CD4-positive, alpha-beta memory T cell (primary cell): Measurements from ENCODE around the gene TRIML1. TPM values are rescaled to one million over a fixed set of nuclear protein-coding genes. Genes with fewer than 3 reads are reported as not detected.

Experiments used
- CTCF ChIA-PET: fragments of 350-600 bp; sonication (Branson Sonifier 250); formaldehyde crosslinking; loops from one replicate; lab custom pipeline; 2021; ENCODE audit warnings: inconsistent platforms; ENCODE audit not compliant: partially characterized antibody; lab: Charles Lee
- POLR2A ChIA-PET: fragments of 350-600 bp; sonication (Branson Sonifier 250); formaldehyde crosslinking; loops from one replicate; lab custom pipeline; 2021; ENCODE audit not compliant: partially characterized antibody; lab: Charles Lee
- DNase-seq, 5 donors: peaks; one replicate each; pipeline versions ENCODE4 v3.0.0 to v3.0.0-alpha.2; 2020 to 2022; ENCODE audit warnings: mixed read lengths in 1 of 5
- H3K27ac ChIP-seq: one replicate; pipeline ENCODE4 v1.7.0; 2013; ENCODE audit warnings: low read depth, low read length
- H3K27me3 ChIP-seq: 2 replicates; pipeline ENCODE4 v1.7.0; 2013; ENCODE audit warnings: mild to moderate bottlenecking, low read length, moderate library complexity; ENCODE audit not compliant: insufficient read depth
- H3K36me3 ChIP-seq: 2 replicates; pipeline ENCODE4 v1.7.0; 2013; ENCODE audit warnings: mild to moderate bottlenecking, low read length, moderate library complexity; ENCODE audit not compliant: insufficient read depth
- H3K4me1 ChIP-seq: 2 replicates; pipeline ENCODE4 v1.7.0; 2013; ENCODE audit warnings: mild to moderate bottlenecking, low read length, moderate library complexity; ENCODE audit not compliant: insufficient read depth
- H3K4me3 ChIP-seq, 2 donors: one replicate each; pipeline ENCODE4 v1.7.0; 2013; ENCODE audit warnings: low read length in 2 of 2, mild to moderate bottlenecking in 1 of 2
- H3K9me3 ChIP-seq, 2 donors: one replicate each; pipeline ENCODE4 v1.7.0; 2013; ENCODE audit warnings: low read length in 2 of 2, control low read depth in 1 of 2; ENCODE audit not compliant: control insufficient read depth in 1 of 2
- H3K27ac Mint-ChIP-seq, 7 donors: one replicate each; pipeline ENCODE4 v1.8.0; 2020 to 2021; ENCODE audit warnings: mixed read lengths in 7 of 7, mild to moderate bottlenecking in 6 of 7, inconsistent platforms in 3 of 7, moderate library complexity in 3 of 7
- H3K27me3 Mint-ChIP-seq, 2 donors: one replicate each; pipeline ENCODE4 v1.8.0; 2020 to 2021; ENCODE audit warnings: mixed read lengths in 2 of 2
- H3K36me3 Mint-ChIP-seq, 2 donors: one replicate each; pipeline ENCODE4 v1.8.0; 2020 to 2021; ENCODE audit warnings: mixed read lengths in 2 of 2, inconsistent platforms in 1 of 2, mild to moderate bottlenecking in 1 of 2
- H3K4me1 Mint-ChIP-seq, 4 donors: one replicate each; pipeline ENCODE4 v1.8.0; 2020 to 2021; ENCODE audit warnings: mixed read lengths in 4 of 4, mild to moderate bottlenecking in 1 of 4
- H3K4me3 Mint-ChIP-seq, 8 donors: one replicate each; pipeline ENCODE4 v1.8.0; 2020 to 2021; ENCODE audit warnings: mixed read lengths in 8 of 8, mild to moderate bottlenecking in 7 of 8, moderate library complexity in 6 of 8, inconsistent platforms in 3 of 8
- H3K9me3 Mint-ChIP-seq, 8 donors: one replicate each; pipeline ENCODE4 v1.8.0; 2020 to 2021; ENCODE audit warnings: mixed read lengths in 8 of 8, mild to moderate bottlenecking in 5 of 8, inconsistent platforms in 3 of 8, moderate library complexity in 1 of 8
- intact Hi-C: fragments of 100-400 bp; cut with micrococcal nuclease; formaldehyde crosslinking; loops from one replicate; pipeline ENCODE4 v1.15.1; 2023
- polyA plus RNA-seq, 2 donors: library from polyadenylated mRNA; unstranded; fragments of 300-500 nt; fragmentation: Illumina TruSeq; gene quantifications; one replicate each; pipeline ENCODE4 v1.2.3, GENCODE V29; 2021
- total RNA-seq, 2 experiments: library from RNA; stranded (reverse); gene quantifications; one replicate each; pipeline ENCODE4 v1.2.3, GENCODE V29; 2021

Gene TRIML1
- total and polyA plus RNA-seq, 4 experiments from 2014 or later, result not detected

DNA sequence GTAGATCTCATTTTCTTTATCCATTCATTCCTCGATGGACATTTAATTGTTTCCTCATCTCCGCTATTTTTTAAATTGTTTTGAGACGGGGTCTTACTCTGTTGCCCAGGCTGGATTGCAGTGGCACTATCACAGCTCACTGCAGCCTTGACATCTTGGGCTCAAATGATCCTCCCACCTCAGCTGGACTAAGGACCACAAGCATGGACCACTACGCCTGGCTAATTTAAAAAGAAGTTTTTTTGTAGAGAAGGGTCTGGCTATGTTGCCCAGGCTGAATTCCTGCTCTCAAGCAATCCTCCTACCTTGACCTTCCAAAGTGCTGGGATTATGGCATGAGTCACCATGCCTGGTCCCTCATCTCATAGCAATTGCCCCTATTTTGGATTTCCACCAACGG is 7.0 kb upstream of the TRIML1 start:
- CTCF ChIA-PET, result no interaction called here
- Mint-ChIP-seq H3K36me3 (no peaks in the 10 kb centered on the region), H3K4me3 (no peak overlapping the region), H3K27ac (no peak overlapping the region), H3K27me3 (no peaks in the 10 kb centered on the region), H3K9me3 (peaks cover 0 to 12% (median 5%) of the 10 kb centered on the region in 8 donors), H3K4me1 (no peaks in the 10 kb centered on the region)
- no peaks in the 10 kb centered on the region for H3K9me3 ChIP-seq
- DNase-seq, result no peak
- intact Hi-C loops, result no loop called here
- H3K27me3 ChIP-seq, result no peaks in the 10 kb centered on the region
- H3K36me3 ChIP-seq, result no peaks in the 10 kb centered on the region
- no peaks in the 10 kb centered on the region for H3K4me1 ChIP-seq
- H3K4me3 ChIP-seq, result no peak overlapping the region
- POLR2A ChIA-PET, result no interaction called here
- H3K27ac ChIP-seq, result no peak overlapping the region

DNA sequence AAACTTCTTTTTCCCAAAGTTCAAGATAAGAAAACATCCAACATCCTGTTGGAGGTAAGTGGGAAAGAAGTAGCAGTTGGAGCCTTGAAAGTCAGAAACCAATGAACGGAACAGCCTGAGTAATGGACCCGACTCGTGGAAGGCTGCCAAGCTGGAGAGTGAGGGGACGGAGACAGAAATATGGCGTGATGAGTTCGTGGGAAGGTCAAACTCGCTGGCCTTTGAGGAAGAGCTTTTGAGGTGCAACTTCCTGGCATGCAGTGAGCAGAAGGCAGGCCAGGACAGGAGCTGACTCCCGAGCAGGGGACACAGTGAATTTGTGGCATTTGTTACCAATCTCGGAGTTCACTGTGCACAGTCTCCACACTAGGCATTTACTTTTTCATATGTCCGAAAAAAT is 1.0 kb upstream of the TRIML1 start:
- Mint-ChIP-seq H3K27ac (no peak overlapping the region), H3K27me3 (no peaks in the 10 kb centered on the region), H3K9me3 (peaks cover 0 to 16% (median 7%) of the 10 kb centered on the region in 8 donors), H3K4me1 (no peaks in the 10 kb centered on the region), H3K36me3 (no peaks in the 10 kb centered on the region), H3K4me3 (no peak overlapping the region)
- no peak for DNase-seq
- no peak overlapping the region for H3K27ac ChIP-seq
- no peak overlapping the region for H3K4me3 ChIP-seq
- intact Hi-C loops, result no loop called here
- no peaks in the 10 kb centered on the region for H3K9me3 ChIP-seq
- no peaks in the 10 kb centered on the region for H3K27me3 ChIP-seq
- CTCF ChIA-PET, result no interaction called here
- no peaks in the 10 kb centered on the region for H3K4me1 ChIP-seq
- no peaks in the 10 kb centered on the region for H3K36me3 ChIP-seq
- POLR2A ChIA-PET, result no interaction called here

DNA sequence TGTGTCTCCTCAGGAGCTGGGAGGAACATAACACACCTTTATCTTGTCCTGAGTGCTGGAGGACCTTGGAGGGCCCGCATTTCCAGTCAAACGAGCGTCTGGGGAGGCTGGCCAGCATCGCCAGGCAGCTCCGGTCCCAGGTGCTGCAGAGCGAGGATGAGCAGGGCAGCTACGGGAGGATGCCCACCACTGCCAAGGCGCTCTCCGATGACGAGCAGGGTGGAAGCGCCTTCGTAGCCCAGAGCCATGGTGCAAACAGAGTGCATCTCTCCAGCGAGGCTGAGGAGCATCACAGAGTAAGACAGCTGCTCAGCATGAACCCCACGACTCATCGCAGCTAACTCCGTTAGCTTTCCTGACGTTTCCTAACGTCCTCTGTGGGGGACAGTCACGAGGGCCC is 430 bp downstream of the TRIML1 start:
- no peak for DNase-seq
- POLR2A ChIA-PET, result no interaction called here
- Histone ChIP-seq H3K4me3 (no peak overlapping the region), H3K27ac (no peak overlapping the region), H3K4me1 (no peaks in the 10 kb centered on the region), H3K36me3 (no peaks in the 10 kb centered on the region), H3K9me3 (no peaks in the 10 kb centered on the region), H3K27me3 (no peaks in the 10 kb centered on the region)
- peaks cover 0 to 16% (median 7%) of the 10 kb centered on the region in 8 donors for H3K9me3 Mint-ChIP-seq
- intact Hi-C loops, result no loop called here
- H3K4me3 Mint-ChIP-seq, result no peak overlapping the region
- H3K4me1 Mint-ChIP-seq, result no peaks in the 10 kb centered on the region
- CTCF ChIA-PET, result no interaction called here
- no peaks in the 10 kb centered on the region for H3K27me3 Mint-ChIP-seq
- no peak overlapping the region for H3K27ac Mint-ChIP-seq
- H3K36me3 Mint-ChIP-seq, result no peaks in the 10 kb centered on the region

DNA sequence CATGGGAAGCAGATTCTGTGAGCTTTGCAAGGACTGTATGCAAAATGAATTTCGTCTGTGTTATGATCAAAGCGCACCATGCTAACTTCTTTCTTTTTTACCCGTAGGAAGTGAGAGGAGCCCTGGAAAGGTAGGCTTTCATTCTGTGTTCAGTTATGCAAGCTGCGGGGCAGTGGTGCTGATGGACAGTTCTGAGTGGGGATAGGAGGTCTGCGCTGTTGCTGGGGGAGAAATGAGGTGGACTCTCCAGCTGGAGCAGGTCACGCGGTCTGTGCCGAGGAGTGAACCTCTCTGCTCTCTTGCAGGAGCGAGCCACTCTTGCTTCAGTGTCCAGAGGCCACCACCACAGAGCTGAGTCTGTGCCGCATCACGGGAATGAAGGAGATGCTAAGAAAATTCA is 4.5 kb downstream of the TRIML1 start:
- Mint-ChIP-seq H3K27ac (no peak overlapping the region), H3K9me3 (peaks cover 0 to 20% (median 7%) of the 10 kb centered on the region in 8 donors), H3K27me3 (no peaks in the 10 kb centered on the region), H3K4me3 (no peak overlapping the region), H3K4me1 (no peaks in the 10 kb centered on the region), H3K36me3 (no peaks in the 10 kb centered on the region)
- Histone ChIP-seq H3K27me3 (no peaks in the 10 kb centered on the region), H3K27ac (no peak overlapping the region), H3K4me3 (no peak overlapping the region), H3K4me1 (no peaks in the 10 kb centered on the region), H3K36me3 (no peaks in the 10 kb centered on the region), H3K9me3 (no peaks in the 10 kb centered on the region)
- ChIA-PET POLR2A (no interaction called here), CTCF (no interaction called here)
- no peak for DNase-seq
- intact Hi-C loops, result no loop called here

DNA sequence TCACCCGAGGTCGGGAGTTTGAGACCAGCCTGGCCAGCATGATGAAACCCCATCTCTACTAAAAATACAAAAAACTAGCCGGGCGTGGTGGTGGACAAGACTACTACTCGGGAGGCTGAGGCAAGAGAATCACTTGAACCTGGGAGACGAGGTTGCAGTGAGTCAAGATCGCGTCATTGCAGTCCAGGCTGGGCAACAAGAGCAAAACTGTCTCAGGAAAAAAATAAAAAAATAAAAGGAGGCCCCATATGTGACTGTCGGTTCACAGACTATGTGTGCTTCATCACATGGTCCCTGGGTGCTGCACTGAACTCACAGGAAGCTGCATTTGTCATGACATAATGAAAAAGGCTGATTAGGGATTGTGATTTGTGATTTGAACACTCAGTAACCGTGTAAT is 6.4 kb downstream of the TRIML1 start:
- ChIA-PET POLR2A (no interaction called here), CTCF (no interaction called here)
- H3K9me3 Mint-ChIP-seq, result peaks cover 0 to 27% (median 7%) of the 10 kb centered on the region in 8 donors
- peak overlapping the region in 1 of 7 donors; percentile 43 for H3K27ac Mint-ChIP-seq
- H3K4me1 Mint-ChIP-seq, result no peaks in the 10 kb centered on the region
- no peak overlapping the region for H3K4me3 Mint-ChIP-seq
- Histone ChIP-seq H3K36me3 (no peaks in the 10 kb centered on the region), H3K9me3 (no peaks in the 10 kb centered on the region), H3K27ac (no peak overlapping the region), H3K4me3 (no peak overlapping the region), H3K4me1 (no peaks in the 10 kb centered on the region), H3K27me3 (no peaks in the 10 kb centered on the region)
- H3K27me3 Mint-ChIP-seq, result no peaks in the 10 kb centered on the region
- intact Hi-C loops, result no loop called here
- no peaks in the 10 kb centered on the region for H3K36me3 Mint-ChIP-seq
- no peak for DNase-seq

DNA sequence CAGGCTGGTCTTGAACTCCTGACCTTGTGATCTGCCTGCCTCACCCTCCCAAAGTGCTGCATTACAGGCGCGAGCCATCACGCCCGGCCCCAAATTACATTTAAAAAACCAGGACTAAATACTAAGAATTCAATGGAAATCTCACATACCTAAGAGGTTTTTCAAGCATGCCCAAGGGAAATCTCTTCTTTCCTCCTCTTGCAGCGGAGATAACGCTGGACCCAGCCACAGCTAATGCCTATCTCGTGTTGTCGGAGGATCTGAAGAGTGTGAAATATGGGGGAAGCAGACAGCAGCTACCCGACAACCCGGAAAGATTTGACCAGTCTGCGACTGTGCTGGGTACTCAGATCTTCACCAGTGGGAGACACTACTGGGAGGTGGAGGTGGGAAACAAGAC is 7.4 kb downstream of the TRIML1 start:
- H3K9me3 Mint-ChIP-seq, result peaks cover 0 to 25% (median 5%) of the 10 kb centered on the region in 8 donors
- no peak for DNase-seq

DNA sequence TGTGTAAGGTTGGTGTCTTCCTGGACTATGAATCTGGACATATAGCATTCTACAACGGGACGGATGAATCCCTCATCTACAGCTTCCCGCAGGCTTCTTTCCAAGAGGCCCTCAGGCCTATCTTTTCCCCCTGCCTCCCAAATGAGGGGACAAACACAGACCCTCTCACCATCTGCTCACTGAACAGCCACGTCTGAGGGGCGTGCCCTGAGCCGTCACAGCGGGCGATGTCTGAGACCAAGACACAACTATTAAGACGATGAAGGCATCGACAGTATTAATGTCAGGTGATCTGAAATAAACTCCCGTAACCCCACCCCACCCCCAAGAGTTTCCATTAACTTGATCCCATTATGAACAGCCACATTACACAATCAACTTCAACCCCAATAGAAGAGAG is 7.9 kb downstream of the TRIML1 start:
- intact Hi-C loops, result no loop called here
- Mint-ChIP-seq H3K9me3 (peaks cover 0 to 25% (median 4%) of the 10 kb centered on the region in 8 donors), H3K27me3 (no peaks in the 10 kb centered on the region), H3K36me3 (no peaks in the 10 kb centered on the region), H3K4me3 (no peak overlapping the region), H3K4me1 (no peaks in the 10 kb centered on the region), H3K27ac (no peak overlapping the region)
- H3K4me1 ChIP-seq, result no peaks in the 10 kb centered on the region
- H3K27ac ChIP-seq, result no peak overlapping the region
- ChIA-PET POLR2A (no interaction called here), CTCF (no interaction called here)
- no peak for DNase-seq
- no peaks in the 10 kb centered on the region for H3K36me3 ChIP-seq
- H3K4me3 ChIP-seq, result no peak overlapping the region
- no peaks in the 10 kb centered on the region for H3K9me3 ChIP-seq
- H3K27me3 ChIP-seq, result no peaks in the 10 kb centered on the region

More for the DNA sequence above, 7.4 kb downstream of the TRIML1 start:
- Histone ChIP-seq H3K4me3 (no peak overlapping the region), H3K27me3 (no peaks in the 10 kb centered on the region), H3K4me1 (no peaks in the 10 kb centered on the region), H3K36me3 (no peaks in the 10 kb centered on the region), H3K9me3 (no peaks in the 10 kb centered on the region), H3K27ac (no peak overlapping the region)
- Mint-ChIP-seq H3K27ac (no peak overlapping the region), H3K27me3 (no peaks in the 10 kb centered on the region), H3K36me3 (no peaks in the 10 kb centered on the region), H3K4me3 (no peak overlapping the region), H3K4me1 (no peaks in the 10 kb centered on the region)
- CTCF ChIA-PET, result no interaction called here
- POLR2A ChIA-PET, result no interaction called here
- intact Hi-C loops, result no loop called here

DNA sequence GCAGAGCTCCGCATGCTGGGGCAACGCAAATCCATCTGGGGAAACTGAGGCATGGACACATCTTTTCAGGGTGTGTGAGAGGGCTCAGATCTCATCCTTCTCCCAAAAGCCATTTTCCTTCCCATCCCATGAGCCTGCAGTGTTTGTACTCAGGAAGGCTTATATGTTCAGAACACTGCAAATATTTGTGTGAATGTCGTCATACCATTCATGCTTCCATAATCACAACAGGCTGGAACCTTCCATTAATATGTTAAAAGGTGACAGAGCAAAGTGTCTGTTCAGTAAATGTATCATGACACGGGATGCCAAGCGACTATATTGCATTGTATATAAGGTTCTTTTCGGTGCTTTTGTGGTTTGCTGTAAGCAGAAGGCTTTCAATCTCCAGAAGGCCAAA is 8.5 kb downstream of the TRIML1 start:
- intact Hi-C loops, result no loop called here
- H3K9me3 Mint-ChIP-seq, result peaks cover 0 to 25% (median 3%) of the 10 kb centered on the region in 8 donors

More for the DNA sequence above, 8.5 kb downstream of the TRIML1 start:
- H3K36me3 Mint-ChIP-seq, result no peaks in the 10 kb centered on the region
- ChIA-PET POLR2A (no interaction called here), CTCF (no interaction called here)
- Histone ChIP-seq H3K27ac (no peak overlapping the region), H3K9me3 (no peaks in the 10 kb centered on the region), H3K4me3 (no peak overlapping the region), H3K36me3 (no peaks in the 10 kb centered on the region), H3K4me1 (no peaks in the 10 kb centered on the region), H3K27me3 (no peaks in the 10 kb centered on the region)
- no peaks in the 10 kb centered on the region for H3K4me1 Mint-ChIP-seq
- no peak for DNase-seq
- no peak overlapping the region for H3K4me3 Mint-ChIP-seq
- H3K27me3 Mint-ChIP-seq, result no peaks in the 10 kb centered on the region
- H3K27ac Mint-ChIP-seq, result no peak overlapping the region
